DMS153 treated with DMSO at 0.1 percent for 48 hours (cell line): ENCODE data around the gene STIM1.
A peak's percentile ranks its signal among the peaks of the same experiment; 100 is the strongest.

Experiments used
- DNase-seq: peaks from one replicate; lab custom pipeline; 2025; ENCODE audit not compliant: unreplicated experiment; lab: John Stamatoyannopoulos, UW

STIM1 gene

GRCh38 chr11:4060182-4060923 lies 204.9 kb downstream of the STIM1 start:
- DNase-seq, result no peak

GRCh38 chr11:4061700-4062099 lies 206.2 kb downstream of the STIM1 start:
- DNase-seq, result no peak

- no peak for DNase-seq
Measured at GRCh38 chr11:4063348-4063747, 207.9 kb downstream of the STIM1 start.

GRCh38 chr11:4064278-4064955 lies 209.0 kb downstream of the STIM1 start:
- no peak for DNase-seq

GRCh38 chr11:4065086-4065485 lies 209.6 kb downstream of the STIM1 start:
- no peak for DNase-seq

GRCh38 chr11:4065601-4066377 lies 210.3 kb downstream of the STIM1 start:
- DNase-seq, result no peak

GRCh38 chr11:4066910-4067309 lies 211.4 kb downstream of the STIM1 start:
- DNase-seq, result no peak

- DNase-seq, result no peak
Measured at GRCh38 chr11:4068962-4069361, 213.5 kb downstream of the STIM1 start.

- DNase-seq, result no peak
Measured at GRCh38 chr11:4071325-4071724, 215.9 kb downstream of the STIM1 start.

- DNase-seq, result no peak
Measured at GRCh38 chr11:4071914-4072313, 216.4 kb downstream of the STIM1 start.

GRCh38 chr11:4072668-4073285 lies 217.3 kb downstream of the STIM1 start:
- peak; percentile 77 for DNase-seq

GRCh38 chr11:4074266-4074665 lies 218.8 kb downstream of the STIM1 start:
- DNase-seq, result no peak

- DNase-seq, result no peak
Measured at GRCh38 chr11:4076774-4077173, 221.3 kb downstream of the STIM1 start.

GRCh38 chr11:4083198-4083597 lies 227.7 kb downstream of the STIM1 start:
- no peak for DNase-seq

- DNase-seq, result no peak
Measured at GRCh38 chr11:4084406-4085125, 229.1 kb downstream of the STIM1 start.

GRCh38 chr11:4085575-4085974 lies 230.1 kb downstream of the STIM1 start:
- DNase-seq, result no peak

- DNase-seq, result no peak
Measured at GRCh38 chr11:4086575-4087353, 231.3 kb downstream of the STIM1 start.

- DNase-seq, result no peak
Measured at GRCh38 chr11:4087551-4087950, 232.1 kb downstream of the STIM1 start.

GRCh38 chr11:4090258-4090657 lies 234.8 kb downstream of the STIM1 start:
- no peak for DNase-seq

GRCh38 chr11:4092026-4092425 lies 236.6 kb downstream of the STIM1 start:
- no peak for DNase-seq
